DMS 273 treated with DMSO at 0.1 percent for 48 hours (cell line): ENCODE results near the gene DDIT4.
"Not testable (repeated sequence)": the region's sequence is repeated elsewhere in the genome, so short reads cannot be mapped to it uniquely, and the experiment has no call there.

Experiments used
- DNase-seq: peaks from one replicate; lab custom pipeline; 2025; lab: John Stamatoyannopoulos, UW

The DDIT4 gene

GRCh38 chr10:72249176-72249862 is 24.4 kb upstream of the DDIT4 start:
- not testable (repeated sequence) for DNase-seq

- no peak for DNase-seq
Measured at GRCh38 chr10:72250666-72251065, 23.1 kb upstream of the DDIT4 start.

GRCh38 chr10:72251635-72252034 is 22.1 kb upstream of the DDIT4 start:
- DNase-seq: no peak

GRCh38 chr10:72252972-72253371 is 20.8 kb upstream of the DDIT4 start:
- no peak for DNase-seq

GRCh38 chr10:72253578-72253977 is 20.1 kb upstream of the DDIT4 start:
- DNase-seq: no peak

GRCh38 chr10:72254813-72255568 is 18.7 kb upstream of the DDIT4 start:
- DNase-seq: peak; percentile 49

GRCh38 chr10:72255977-72256729 is 17.6 kb upstream of the DDIT4 start:
- no peak for DNase-seq

GRCh38 chr10:72257051-72257892 is 16.5 kb upstream of the DDIT4 start:
- DNase-seq: no peak

GRCh38 chr10:72258617-72259016 is 15.1 kb upstream of the DDIT4 start:
- DNase-seq: no peak

GRCh38 chr10:72259491-72260238 is 14.1 kb upstream of the DDIT4 start:
- no peak for DNase-seq

- no peak for DNase-seq
Measured at GRCh38 chr10:72260239-72260975, 13.3 kb upstream of the DDIT4 start.

- DNase-seq: no peak
Measured at GRCh38 chr10:72260976-72261783, 12.5 kb upstream of the DDIT4 start.

- DNase-seq: no peak
Measured at GRCh38 chr10:72261784-72262404, 11.8 kb upstream of the DDIT4 start.

- no peak for DNase-seq
Measured at GRCh38 chr10:72263613-72264241, 10.0 kb upstream of the DDIT4 start.

- DNase-seq: no peak
Measured at GRCh38 chr10:72264536-72264935, 9.2 kb upstream of the DDIT4 start.

- no peak for DNase-seq
Measured at GRCh38 chr10:72265508-72265907, 8.2 kb upstream of the DDIT4 start.

GRCh38 chr10:72265990-72266865 is 7.5 kb upstream of the DDIT4 start:
- DNase-seq: no peak

- DNase-seq: no peak
Measured at GRCh38 chr10:72267381-72267780, 6.3 kb upstream of the DDIT4 start.
